GM23338 (cell line): Measurements from ENCODE around the gene REPS1.

Source experiments
- EZH2phosphoT487 ChIP-seq: fragments of 200-600 bp; sonication (generic); IDR thresholded peaks from one replicate; pipeline ENCODE4 v1.8.1; 2018; ENCODE audit warnings: antibody characterized with exemption; ENCODE audit not compliant: unreplicated experiment
- POLR2AphosphoS5 ChIP-seq: IDR thresholded peaks from 2 replicates; pipeline ENCODE4 v1.6.1; 2016; ENCODE audit warnings: antibody characterized with exemption, low read depth
- TF ChIP-seq, protein P1 (sequence below), 2 experiments: fragments of 200-600 bp in 1 of 2; sonication (generic) in 1 of 2; conservative IDR thresholded peaks; 2 replicates each; pipeline versions ENCODE4 v1.5.1 to v1.6.1; 2016 to 2017; ENCODE audit warnings: antibody characterized with exemption in 2 of 2, low read depth in 2 of 2, mild to moderate bottlenecking in 2 of 2, moderate library complexity in 1 of 2
- TF ChIP-seq, protein P2 (sequence below): IDR thresholded peaks from 2 replicates; pipeline ENCODE4 v1.6.1; 2016; ENCODE audit warnings: antibody characterized with exemption

DNA sequence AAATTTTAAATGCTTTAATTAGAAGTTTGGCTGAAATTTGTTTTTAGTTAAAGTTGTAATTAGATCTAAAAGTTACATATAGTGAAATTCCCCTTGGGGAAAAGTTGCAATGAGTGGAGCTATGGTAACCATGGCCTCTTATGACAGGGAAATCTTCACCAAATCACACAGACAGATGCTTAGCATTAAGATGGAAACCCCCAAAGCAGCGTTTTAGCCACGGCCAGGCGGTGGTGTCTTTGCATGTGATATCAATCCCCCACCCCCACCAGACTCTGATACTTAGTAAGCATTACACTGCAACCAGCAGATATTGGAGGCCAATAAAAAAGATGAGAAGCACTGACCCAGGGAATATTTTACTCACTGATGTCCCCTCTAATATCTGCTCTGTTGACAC, 75.7 kb downstream of the REPS1 start:
- TF ChIP-seq, protein P1, sequence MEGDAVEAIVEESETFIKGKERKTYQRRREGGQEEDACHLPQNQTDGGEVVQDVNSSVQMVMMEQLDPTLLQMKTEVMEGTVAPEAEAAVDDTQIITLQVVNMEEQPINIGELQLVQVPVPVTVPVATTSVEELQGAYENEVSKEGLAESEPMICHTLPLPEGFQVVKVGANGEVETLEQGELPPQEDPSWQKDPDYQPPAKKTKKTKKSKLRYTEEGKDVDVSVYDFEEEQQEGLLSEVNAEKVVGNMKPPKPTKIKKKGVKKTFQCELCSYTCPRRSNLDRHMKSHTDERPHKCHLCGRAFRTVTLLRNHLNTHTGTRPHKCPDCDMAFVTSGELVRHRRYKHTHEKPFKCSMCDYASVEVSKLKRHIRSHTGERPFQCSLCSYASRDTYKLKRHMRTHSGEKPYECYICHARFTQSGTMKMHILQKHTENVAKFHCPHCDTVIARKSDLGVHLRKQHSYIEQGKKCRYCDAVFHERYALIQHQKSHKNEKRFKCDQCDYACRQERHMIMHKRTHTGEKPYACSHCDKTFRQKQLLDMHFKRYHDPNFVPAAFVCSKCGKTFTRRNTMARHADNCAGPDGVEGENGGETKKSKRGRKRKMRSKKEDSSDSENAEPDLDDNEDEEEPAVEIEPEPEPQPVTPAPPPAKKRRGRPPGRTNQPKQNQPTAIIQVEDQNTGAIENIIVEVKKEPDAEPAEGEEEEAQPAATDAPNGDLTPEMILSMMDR (conservative IDR thresholded peaks at IDR 0.05; ENCODE audit: low read depth in 2 of 2) = 0 out of 4 replicates have a peak, but pooled peaks of 1 of the 2 experiments have one; percentile 10
- TF ChIP-seq EZH2phosphoT487 (no peak), POLR2AphosphoS5 (no peak)
- TF ChIP-seq, protein P2, sequence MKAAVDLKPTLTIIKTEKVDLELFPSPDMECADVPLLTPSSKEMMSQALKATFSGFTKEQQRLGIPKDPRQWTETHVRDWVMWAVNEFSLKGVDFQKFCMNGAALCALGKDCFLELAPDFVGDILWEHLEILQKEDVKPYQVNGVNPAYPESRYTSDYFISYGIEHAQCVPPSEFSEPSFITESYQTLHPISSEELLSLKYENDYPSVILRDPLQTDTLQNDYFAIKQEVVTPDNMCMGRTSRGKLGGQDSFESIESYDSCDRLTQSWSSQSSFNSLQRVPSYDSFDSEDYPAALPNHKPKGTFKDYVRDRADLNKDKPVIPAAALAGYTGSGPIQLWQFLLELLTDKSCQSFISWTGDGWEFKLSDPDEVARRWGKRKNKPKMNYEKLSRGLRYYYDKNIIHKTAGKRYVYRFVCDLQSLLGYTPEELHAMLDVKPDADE = no peak
